Testis (tissue), 3 donors: Measurements from ENCODE around the gene DECR2. TPM values are rescaled to one million over a fixed set of nuclear protein-coding genes. Genes with fewer than 3 reads are reported as not detected.
"Not testable (repeated sequence)": the region's sequence is repeated elsewhere in the genome, so short reads cannot be mapped to it uniquely, and the experiment has no call there.

Source experiments
- DNase-seq: peaks from one replicate; pipeline ENCODE4 v3.0.0-alpha.2; 2019
- H3K27ac ChIP-seq, 2 donors: fragments of 200-600 bp; sonication (generic); one replicate each; pipeline ENCODE4 v1.5.1; 2019
- H3K27me3 ChIP-seq: fragments of 200-600 bp; sonication (generic); one replicate; pipeline ENCODE4 v1.5.1; 2019
- H3K36me3 ChIP-seq: fragments of 200-600 bp; sonication (generic); one replicate; pipeline ENCODE4 v1.5.1; 2017; ENCODE audit warnings: low read depth; ENCODE audit errors: missing control alignments
- H3K4me1 ChIP-seq: fragments of 200-600 bp; sonication (generic); one replicate; pipeline ENCODE4 v1.5.1; 2019
- H3K4me3 ChIP-seq, 2 donors: fragments of 200-600 bp; sonication (generic); one replicate each; pipeline ENCODE4 v1.5.1; 2017 to 2019
- H3K9me3 ChIP-seq: fragments of 200-600 bp; sonication (generic); one replicate; pipeline ENCODE4 v1.5.1; 2017
- POLR2A ChIP-seq: fragments of 450-650 bp; IDR thresholded peaks from one replicate; pipeline ENCODE4 v1.6.1; 2017; ENCODE audit warnings: antibody characterized with exemption, mild to moderate bottlenecking, moderate library complexity
- WGBS, 2 donors: methylation state at CpG; one replicate each; pipeline ENCODE4 v1.1.5; 2018; 5-methylcytosine and 5-hydroxymethylcytosine counted together
- intact Hi-C: fragments of 100-400 bp; cut with DNase I; formaldehyde crosslinking; loops from one replicate; pipeline ENCODE4 v1.15.1; 2023; ENCODE audit warnings: low total_unique reads
- polyA plus RNA-seq: library from polyadenylated mRNA; stranded (reverse); fragments of 350-450 nt; fragmentation: Illumina TruSeq; extraction: RNeasy Lipid Tissue Mini Kit (QIAGEN cat#74804); gene quantifications from one replicate; pipeline ENCODE4 v1.2.3, GENCODE V29; 2014; ENCODE audit warnings: low read depth, low replicate concordance; ENCODE audit not compliant: insufficient read depth
- total RNA-seq, 2 donors: library from RNA; depleted of rRNA; stranded (reverse); fragments of >200 nt; gene quantifications; one replicate each; pipeline ENCODE4 v1.2.3, GENCODE V29; 2016
- TF ChIP-seq, protein P1 (sequence below), 3 experiments: fragments of 450-650 bp in 2 of 3; fragments of 200-600 bp in 1 of 3; sonication (generic) in 1 of 3; IDR thresholded peaks; one replicate each; pipeline ENCODE4 v1.5.1; 2016 to 2019; ENCODE audit warnings: antibody characterized with exemption in 3 of 3, mild to moderate bottlenecking in 2 of 3, moderate library complexity in 1 of 3

DECR2 gene
- total and polyA plus RNA-seq, 3 donors from 2014 or later = 33.2 to 56.1 (median 52.2) TPM

DNA sequence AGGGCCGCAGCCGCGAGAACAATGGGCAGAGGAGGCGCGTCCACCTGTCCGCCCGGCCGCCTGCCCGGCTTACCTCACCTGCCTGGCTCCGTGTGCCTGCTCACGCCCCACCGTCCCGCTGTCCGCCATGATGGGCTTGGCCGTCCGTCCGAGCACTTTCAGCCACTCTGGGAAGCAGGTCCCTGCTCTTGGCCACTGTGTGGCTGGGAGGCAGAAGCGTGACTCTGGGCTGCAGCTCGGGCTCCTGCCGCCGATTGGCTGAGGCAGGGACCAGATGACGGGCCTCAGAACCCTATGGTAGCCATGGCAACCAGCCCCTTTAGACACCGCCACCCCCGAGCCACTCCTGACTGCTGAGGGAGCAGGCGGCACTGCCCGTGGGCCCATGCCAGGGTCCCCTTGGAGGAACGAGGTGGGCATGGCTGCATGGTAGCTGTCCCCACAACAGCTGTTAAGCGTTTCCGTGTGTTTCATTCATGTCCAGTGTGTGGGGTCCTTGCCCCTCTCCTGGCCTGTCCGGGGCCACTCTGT, 40.3 kb upstream of the DECR2 start:
- Histone ChIP-seq H3K9me3 (no peaks in the 10 kb centered on the region), H3K4me3 (no peak overlapping the region), H3K36me3 (no peaks in the 10 kb centered on the region), H3K4me1 (no peaks in the 10 kb centered on the region), H3K27me3 (no peaks in the 10 kb centered on the region), H3K27ac (no peak overlapping the region)
- intact Hi-C loops = no loop called here
- 87% methylated on average over 29 of the region's 30 CpGs; no CpG with 5 or more reads in 1 of the 2 donors for WGBS, 2 donors
- TF ChIP-seq, protein P1, sequence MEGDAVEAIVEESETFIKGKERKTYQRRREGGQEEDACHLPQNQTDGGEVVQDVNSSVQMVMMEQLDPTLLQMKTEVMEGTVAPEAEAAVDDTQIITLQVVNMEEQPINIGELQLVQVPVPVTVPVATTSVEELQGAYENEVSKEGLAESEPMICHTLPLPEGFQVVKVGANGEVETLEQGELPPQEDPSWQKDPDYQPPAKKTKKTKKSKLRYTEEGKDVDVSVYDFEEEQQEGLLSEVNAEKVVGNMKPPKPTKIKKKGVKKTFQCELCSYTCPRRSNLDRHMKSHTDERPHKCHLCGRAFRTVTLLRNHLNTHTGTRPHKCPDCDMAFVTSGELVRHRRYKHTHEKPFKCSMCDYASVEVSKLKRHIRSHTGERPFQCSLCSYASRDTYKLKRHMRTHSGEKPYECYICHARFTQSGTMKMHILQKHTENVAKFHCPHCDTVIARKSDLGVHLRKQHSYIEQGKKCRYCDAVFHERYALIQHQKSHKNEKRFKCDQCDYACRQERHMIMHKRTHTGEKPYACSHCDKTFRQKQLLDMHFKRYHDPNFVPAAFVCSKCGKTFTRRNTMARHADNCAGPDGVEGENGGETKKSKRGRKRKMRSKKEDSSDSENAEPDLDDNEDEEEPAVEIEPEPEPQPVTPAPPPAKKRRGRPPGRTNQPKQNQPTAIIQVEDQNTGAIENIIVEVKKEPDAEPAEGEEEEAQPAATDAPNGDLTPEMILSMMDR (IDR thresholded peaks at IDR 0.05) = no peak
- TF ChIP-seq POLR2A = no peak
- DNase-seq = no peak

DNA sequence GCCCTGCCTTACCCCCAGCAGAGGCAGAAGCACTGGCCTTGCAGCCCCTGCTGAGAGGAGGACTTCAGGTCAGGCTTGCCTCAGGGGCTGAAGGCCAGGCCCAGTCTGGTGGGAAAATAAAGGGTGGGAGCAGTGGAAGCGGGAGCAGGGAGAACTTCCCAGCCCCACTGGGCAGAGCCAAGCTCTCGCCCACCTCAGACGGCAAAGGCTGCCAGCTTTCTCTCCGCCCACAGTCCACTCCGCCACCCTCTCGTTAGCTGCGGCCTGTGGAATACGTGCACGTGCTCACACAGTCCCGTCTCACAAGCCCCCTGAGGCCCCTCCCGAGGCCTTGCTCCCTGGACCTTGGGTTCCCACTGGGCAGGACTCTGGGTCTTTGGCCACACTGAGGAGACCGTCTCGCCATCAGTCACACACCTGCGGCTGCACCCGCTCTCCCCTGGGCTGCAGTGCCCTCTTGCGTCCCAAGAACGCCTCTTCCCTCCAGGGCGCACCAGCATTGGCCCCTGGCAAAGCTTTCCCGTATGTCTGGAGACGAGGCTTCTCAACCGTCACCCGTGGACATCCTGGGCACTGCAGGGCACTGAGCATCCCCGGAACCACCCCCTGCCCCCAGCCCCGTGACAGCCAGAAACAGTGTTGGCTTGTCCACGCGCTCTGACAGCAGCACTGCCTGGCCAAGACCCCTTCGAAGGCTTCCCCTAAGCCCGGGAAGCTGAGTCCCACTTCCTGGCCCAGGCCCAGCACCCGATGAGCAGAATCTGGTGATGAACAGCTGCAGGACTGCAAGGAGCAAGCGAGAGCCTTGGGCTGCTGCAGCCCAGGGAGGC, 39.6 kb upstream of the DECR2 start:
- Histone ChIP-seq H3K27me3 (no peaks in the 10 kb centered on the region), H3K36me3 (no peaks in the 10 kb centered on the region), H3K27ac (no peak overlapping the region), H3K9me3 (no peaks in the 10 kb centered on the region), H3K4me1 (no peaks in the 10 kb centered on the region), H3K4me3 (no peak overlapping the region)
- 32 to 41% methylated on average over 23 to 30 of the region's 30 CpGs for WGBS, 2 donors
- intact Hi-C loops = no loop called here
- peak; percentile 83 for DNase-seq
- TF ChIP-seq POLR2A = no peak
- TF ChIP-seq, protein P1 (IDR thresholded peaks at IDR 0.05) = peak; percentile 48 to 69 (median 51)

DNA sequence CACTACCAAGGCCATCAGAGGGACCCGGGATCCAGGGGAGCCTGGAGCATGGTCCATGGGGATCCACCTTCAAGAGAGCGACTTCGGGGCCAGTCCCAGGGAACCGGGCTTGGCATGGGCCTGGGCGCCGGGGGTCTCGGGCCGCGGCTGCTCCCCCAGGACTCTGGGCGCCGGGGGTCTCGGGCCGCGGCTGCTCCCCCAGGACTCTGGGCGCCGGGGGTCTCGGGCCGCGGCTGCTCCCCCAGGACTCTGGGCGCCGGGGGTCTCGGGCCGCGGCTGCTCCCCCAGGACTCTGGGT, 39.0 kb upstream of the DECR2 start:
- DNase-seq, H3K9me3 ChIP-seq, H3K27ac ChIP-seq, H3K36me3 ChIP-seq, H3K4me1 ChIP-seq, H3K27me3 ChIP-seq, intact Hi-C loops, H3K4me3 ChIP-seq: not testable (repeated sequence)
- 75% methylated on average over 2 to 3 of the region's 24 CpGs for WGBS, 2 donors

DNA sequence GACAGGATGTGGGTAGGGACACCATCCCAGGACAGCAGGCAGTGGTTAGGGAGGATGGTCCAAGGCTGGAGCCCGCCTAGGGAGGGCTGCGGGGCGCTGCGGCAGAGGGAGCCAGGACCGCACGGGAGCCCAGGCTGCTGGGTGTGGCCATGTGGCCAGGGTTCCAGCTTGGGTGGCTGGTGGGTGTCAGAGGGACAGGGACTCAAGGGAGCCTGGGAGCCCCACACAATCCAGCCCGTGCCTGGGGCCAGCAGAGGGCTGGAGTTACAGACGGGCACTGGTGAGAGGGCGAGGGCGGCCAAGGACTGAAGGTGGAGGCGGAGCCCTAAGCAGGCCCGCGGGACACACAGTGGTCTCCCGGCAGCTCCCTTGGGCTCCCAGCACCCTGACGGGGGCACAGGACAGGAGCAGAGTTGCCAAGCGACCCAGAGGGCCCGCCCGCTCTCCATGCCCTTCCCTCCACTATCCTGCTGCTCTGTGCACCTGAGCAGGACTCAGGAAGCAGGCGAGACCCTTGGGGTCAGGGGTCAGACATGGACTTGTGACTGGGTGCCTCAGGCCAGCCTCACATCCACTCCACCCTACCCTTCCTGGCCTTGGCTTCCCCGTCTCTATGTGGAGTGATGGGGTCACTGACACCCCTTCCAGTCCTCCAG, 38.4 kb upstream of the DECR2 start:
- Histone ChIP-seq H3K36me3 (no peaks in the 10 kb centered on the region), H3K9me3 (no peaks in the 10 kb centered on the region), H3K4me1 (no peaks in the 10 kb centered on the region), H3K27me3 (no peaks in the 10 kb centered on the region), H3K4me3 (no peak overlapping the region), H3K27ac (no peak overlapping the region)
- no peak for TF ChIP-seq POLR2A
- TF ChIP-seq, protein P1 (IDR thresholded peaks at IDR 0.05) = no peak
- no peak for DNase-seq
- intact Hi-C loops = no loop called here
- 27 to 65% methylated on average over 2 to 20 of the region's 20 CpGs for WGBS, 2 donors

DNA sequence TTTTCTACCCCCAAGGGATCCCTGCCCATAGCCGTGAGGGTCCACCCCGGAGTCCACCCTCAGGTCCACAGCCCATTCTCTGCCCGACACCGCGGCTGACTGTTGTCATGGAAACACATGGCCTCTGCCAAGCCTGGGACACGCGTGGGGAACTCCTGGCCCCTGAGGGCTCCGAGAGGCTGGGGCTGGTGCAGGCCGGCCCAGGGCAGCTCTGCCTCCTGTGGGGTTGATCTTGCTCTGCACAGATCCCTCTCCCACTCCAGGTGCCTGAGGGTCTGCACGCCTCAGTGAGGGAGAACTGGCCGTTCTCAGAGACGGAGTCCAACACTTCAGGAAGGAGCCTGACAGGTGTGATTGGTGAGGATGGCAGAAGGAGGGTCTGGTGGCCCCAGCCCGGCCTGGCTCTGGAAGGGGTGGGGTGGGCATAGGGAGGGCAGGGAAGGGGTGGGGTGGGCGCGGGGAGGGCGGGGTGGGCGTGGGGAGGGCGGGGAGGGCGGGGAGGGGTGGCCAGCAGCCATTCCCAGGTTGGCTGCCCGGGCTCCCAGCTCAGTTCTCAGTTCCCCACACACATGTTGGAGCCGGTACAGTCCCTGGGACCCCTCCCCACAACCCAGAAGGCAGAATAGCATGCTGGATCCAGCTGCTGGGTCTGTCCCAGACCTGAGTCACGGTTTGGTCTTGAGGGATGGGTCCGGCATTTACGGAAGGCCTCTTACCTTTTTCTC, 37.8 kb upstream of the DECR2 start:
- H3K9me3 ChIP-seq = no peaks in the 10 kb centered on the region
- WGBS, 2 donors = 43 to 74% methylated on average over 5 to 21 of the region's 24 CpGs
- H3K27ac ChIP-seq = no peak overlapping the region
- intact Hi-C loops = no loop called here
- no peaks in the 10 kb centered on the region for H3K36me3 ChIP-seq
- H3K27me3 ChIP-seq = no peaks in the 10 kb centered on the region
- no peaks in the 10 kb centered on the region for H3K4me1 ChIP-seq
- no peak for TF ChIP-seq POLR2A
- TF ChIP-seq, protein P1 (IDR thresholded peaks at IDR 0.05) = no peak
- H3K4me3 ChIP-seq = no peak overlapping the region
- DNase-seq = no peak
